ENCODE data around the gene DNMT3B.

DNMT3B gene

DNA sequence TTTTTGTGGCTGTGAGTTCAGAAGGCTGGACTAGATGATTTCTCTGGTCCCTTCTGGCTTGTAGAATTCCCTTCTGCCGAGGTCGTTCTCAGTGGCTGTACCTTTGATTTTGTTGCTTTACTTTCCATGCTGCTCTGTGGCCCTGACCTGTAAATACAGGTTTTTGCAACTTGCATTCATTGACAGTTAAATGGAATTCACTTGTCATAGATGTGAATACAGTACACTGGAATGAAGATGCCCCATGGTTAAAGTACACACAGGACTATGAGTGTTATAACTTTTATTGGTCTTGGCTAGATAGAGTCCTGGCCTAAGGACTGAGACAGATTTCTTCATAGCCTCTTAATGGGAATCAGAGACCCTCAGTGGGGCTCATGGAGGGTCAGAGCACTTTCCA is 83.6 kb downstream of the DNMT3B start:
- H4K20me1 ChIP-seq (ENCODE audit: control insufficient read depth, insufficient read depth, low read depth, low read length), result no peaks in the 10 kb centered on the region
- H3K9me2 ChIP-seq (replicated peaks; ENCODE audit: control insufficient read depth, low read length), result no peaks in the 10 kb centered on the region
- no peak overlapping the region for H3K4me3 ChIP-seq (ENCODE audit: low read length)
- H3K27ac ChIP-seq (ENCODE audit: low read depth, low read length), result no peak overlapping the region
- no peaks in the 10 kb centered on the region for H3K27me3 ChIP-seq (ENCODE audit: control insufficient read depth, low read length)
- H3K9me3 ChIP-seq (ENCODE audit: control insufficient read depth, insufficient read depth, low read length), result no peaks in the 10 kb centered on the region
- H3F3A ChIP-seq (ENCODE audit: control insufficient read depth, insufficient read depth), result no peaks in the 10 kb centered on the region
- H3K36me3 ChIP-seq (ENCODE audit: control insufficient read depth, low read length), result peaks cover 84% of the 10 kb centered on the region
- peaks cover 40% of the 10 kb centered on the region for H3K79me2 ChIP-seq (ENCODE audit: control insufficient read depth, low read length)
- no peaks in the 10 kb centered on the region for H3K4me1 ChIP-seq (ENCODE audit: control insufficient read depth, low read length)
- TF ChIP-seq, protein P1, sequence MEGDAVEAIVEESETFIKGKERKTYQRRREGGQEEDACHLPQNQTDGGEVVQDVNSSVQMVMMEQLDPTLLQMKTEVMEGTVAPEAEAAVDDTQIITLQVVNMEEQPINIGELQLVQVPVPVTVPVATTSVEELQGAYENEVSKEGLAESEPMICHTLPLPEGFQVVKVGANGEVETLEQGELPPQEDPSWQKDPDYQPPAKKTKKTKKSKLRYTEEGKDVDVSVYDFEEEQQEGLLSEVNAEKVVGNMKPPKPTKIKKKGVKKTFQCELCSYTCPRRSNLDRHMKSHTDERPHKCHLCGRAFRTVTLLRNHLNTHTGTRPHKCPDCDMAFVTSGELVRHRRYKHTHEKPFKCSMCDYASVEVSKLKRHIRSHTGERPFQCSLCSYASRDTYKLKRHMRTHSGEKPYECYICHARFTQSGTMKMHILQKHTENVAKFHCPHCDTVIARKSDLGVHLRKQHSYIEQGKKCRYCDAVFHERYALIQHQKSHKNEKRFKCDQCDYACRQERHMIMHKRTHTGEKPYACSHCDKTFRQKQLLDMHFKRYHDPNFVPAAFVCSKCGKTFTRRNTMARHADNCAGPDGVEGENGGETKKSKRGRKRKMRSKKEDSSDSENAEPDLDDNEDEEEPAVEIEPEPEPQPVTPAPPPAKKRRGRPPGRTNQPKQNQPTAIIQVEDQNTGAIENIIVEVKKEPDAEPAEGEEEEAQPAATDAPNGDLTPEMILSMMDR (IDR thresholded peaks at IDR 0.05; ENCODE audit: low read depth, low read length, poor library complexity, severe bottlenecking), result no peak
- no peak for TF ChIP-seq EZH2phosphoT487 (IDR thresholded peaks at IDR 0.05; ENCODE audit: borderline replicate concordance, low read length)
- no peak overlapping the region for H3K4me2 ChIP-seq (ENCODE audit: low read length)

DNA sequence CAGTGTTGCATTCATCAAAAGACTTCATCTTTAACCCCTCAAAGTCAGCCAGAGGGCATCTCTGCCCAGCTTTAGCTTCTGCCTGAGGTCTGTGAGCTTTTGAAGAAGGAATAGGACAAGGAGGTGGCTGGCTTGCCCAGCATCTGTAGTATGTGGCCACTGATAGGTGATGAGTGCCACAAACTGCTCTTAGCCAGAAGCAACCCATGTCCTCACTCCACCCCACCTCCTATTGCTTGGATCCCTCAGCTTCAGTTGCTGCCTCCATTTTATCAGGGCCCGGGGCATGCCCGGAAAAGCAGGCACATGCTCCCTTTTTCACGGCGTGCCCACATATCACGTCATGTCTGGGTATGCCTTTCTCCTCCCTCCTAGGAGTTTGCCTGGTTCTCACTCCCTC is 84.7 kb downstream of the DNMT3B start:
- H3K27me3 ChIP-seq (ENCODE audit: control insufficient read depth, low read length), result no peaks in the 10 kb centered on the region
- H3K36me3 ChIP-seq (ENCODE audit: control insufficient read depth, low read length), result peaks cover 85% of the 10 kb centered on the region
- H3K4me3 ChIP-seq (ENCODE audit: low read length), result no peak overlapping the region
- H3F3A ChIP-seq (ENCODE audit: control insufficient read depth, insufficient read depth), result no peaks in the 10 kb centered on the region
- H4K20me1 ChIP-seq (ENCODE audit: control insufficient read depth, insufficient read depth, low read depth, low read length), result no peaks in the 10 kb centered on the region
- no peaks in the 10 kb centered on the region for H3K9me3 ChIP-seq (ENCODE audit: control insufficient read depth, insufficient read depth, low read length)
- H3K27ac ChIP-seq (ENCODE audit: low read depth, low read length), result no peak overlapping the region
- TF ChIP-seq, protein P1 (IDR thresholded peaks at IDR 0.05; ENCODE audit: low read depth, low read length, poor library complexity, severe bottlenecking), result no peak
- no peak for TF ChIP-seq EZH2phosphoT487 (IDR thresholded peaks at IDR 0.05; ENCODE audit: borderline replicate concordance, low read length)
- H3K79me2 ChIP-seq (ENCODE audit: control insufficient read depth, low read length), result peaks cover 32% of the 10 kb centered on the region
- no peaks in the 10 kb centered on the region for H3K9me2 ChIP-seq (replicated peaks; ENCODE audit: control insufficient read depth, low read length)
- H3K4me1 ChIP-seq (ENCODE audit: control insufficient read depth, low read length), result no peaks in the 10 kb centered on the region
- H3K4me2 ChIP-seq (ENCODE audit: low read length), result no peak overlapping the region

DNA sequence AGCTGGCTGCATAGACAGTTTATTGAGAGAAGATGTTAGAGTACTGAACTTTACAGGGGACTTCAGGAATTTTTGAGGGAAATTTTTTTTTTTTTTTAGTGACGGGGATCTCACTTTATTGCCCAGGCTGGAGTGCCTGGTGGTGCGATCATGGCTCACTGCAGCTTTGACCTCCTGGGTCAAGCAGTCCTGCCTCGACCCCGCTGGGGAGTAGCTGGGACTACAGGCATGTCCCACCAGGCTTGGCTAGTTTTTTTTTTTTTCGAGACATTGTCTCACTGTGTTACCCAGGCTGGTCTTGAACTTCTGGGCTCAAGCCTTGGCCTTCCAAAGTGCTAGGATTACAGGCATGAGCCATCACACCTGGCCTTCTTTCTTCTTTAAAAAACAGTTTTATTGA is 85.8 kb downstream of the DNMT3B start:
- H3K79me2 ChIP-seq (ENCODE audit: control insufficient read depth, low read length), result peaks cover 24% of the 10 kb centered on the region
- no peaks in the 10 kb centered on the region for H3K9me3 ChIP-seq (ENCODE audit: control insufficient read depth, insufficient read depth, low read length)
- no peaks in the 10 kb centered on the region for H3K27me3 ChIP-seq (ENCODE audit: control insufficient read depth, low read length)
- no peak for TF ChIP-seq EZH2phosphoT487 (IDR thresholded peaks at IDR 0.05; ENCODE audit: borderline replicate concordance, low read length)
- TF ChIP-seq, protein P1 (IDR thresholded peaks at IDR 0.05; ENCODE audit: low read depth, low read length, poor library complexity, severe bottlenecking), result no peak
- no peaks in the 10 kb centered on the region for H4K20me1 ChIP-seq (ENCODE audit: control insufficient read depth, insufficient read depth, low read depth, low read length)
- H3K4me2 ChIP-seq (ENCODE audit: low read length), result no peak overlapping the region
- no peaks in the 10 kb centered on the region for H3F3A ChIP-seq (ENCODE audit: control insufficient read depth, insufficient read depth)
- peaks cover 86% of the 10 kb centered on the region for H3K36me3 ChIP-seq (ENCODE audit: control insufficient read depth, low read length)
- H3K4me3 ChIP-seq (ENCODE audit: low read length), result no peak overlapping the region
- H3K9me2 ChIP-seq (replicated peaks; ENCODE audit: control insufficient read depth, low read length), result no peaks in the 10 kb centered on the region
- no peaks in the 10 kb centered on the region for H3K4me1 ChIP-seq (ENCODE audit: control insufficient read depth, low read length)
- H3K27ac ChIP-seq (ENCODE audit: low read depth, low read length), result no peak overlapping the region

DNA sequence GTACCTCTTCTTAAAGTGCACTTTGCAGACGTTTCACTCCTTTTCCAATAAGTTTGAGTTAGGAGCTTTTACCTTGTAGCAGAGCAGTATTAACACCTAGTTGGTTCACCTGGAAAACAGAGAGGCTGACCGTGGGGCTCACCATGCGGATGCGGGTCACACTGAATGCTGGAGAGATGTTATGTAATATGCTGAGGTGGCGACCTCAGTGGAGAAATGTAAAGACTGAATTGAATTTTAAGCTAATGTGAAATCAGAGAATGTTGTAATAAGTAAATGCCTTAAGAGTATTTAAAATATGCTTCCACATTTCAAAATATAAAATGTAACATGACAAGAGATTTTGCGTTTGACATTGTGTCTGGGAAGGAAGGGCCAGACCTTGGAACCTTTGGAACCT is 86.7 kb downstream of the DNMT3B start:
- no peak overlapping the region for H3K4me3 ChIP-seq (ENCODE audit: low read length)
- no peak overlapping the region for H3K4me2 ChIP-seq (ENCODE audit: low read length)
- H3K36me3 ChIP-seq (ENCODE audit: control insufficient read depth, low read length), result peaks cover 82% of the 10 kb centered on the region
- no peaks in the 10 kb centered on the region for H4K20me1 ChIP-seq (ENCODE audit: control insufficient read depth, insufficient read depth, low read depth, low read length)
- no peaks in the 10 kb centered on the region for H3K9me2 ChIP-seq (replicated peaks; ENCODE audit: control insufficient read depth, low read length)
- H3K4me1 ChIP-seq (ENCODE audit: control insufficient read depth, low read length), result no peaks in the 10 kb centered on the region
- H3F3A ChIP-seq (ENCODE audit: control insufficient read depth, insufficient read depth), result no peaks in the 10 kb centered on the region
- no peaks in the 10 kb centered on the region for H3K27me3 ChIP-seq (ENCODE audit: control insufficient read depth, low read length)
- H3K9me3 ChIP-seq (ENCODE audit: control insufficient read depth, insufficient read depth, low read length), result no peaks in the 10 kb centered on the region
- peaks cover 16% of the 10 kb centered on the region for H3K79me2 ChIP-seq (ENCODE audit: control insufficient read depth, low read length)
- no peak for TF ChIP-seq EZH2phosphoT487 (IDR thresholded peaks at IDR 0.05; ENCODE audit: borderline replicate concordance, low read length)
- TF ChIP-seq, protein P1 (IDR thresholded peaks at IDR 0.05; ENCODE audit: low read depth, low read length, poor library complexity, severe bottlenecking), result no peak
- no peak overlapping the region for H3K27ac ChIP-seq (ENCODE audit: low read depth, low read length)
